DLD1 (cell line): Measurements from ENCODE around the gene AGXT.

ENCODE experiments used
- in situ Hi-C: cut with HindIII; loops from 2 replicates; pipeline ENCODE4 v1.10.0; 2017; ENCODE audit warnings: low sequenced_read_pairs

AGXT gene

GRCh38 chr2:240868286-240869108 is at the start of gene AGXT:
TSS of gene AGXT (plus strand) at chr2:240868824. CDS start at chr2:240868866, 42 bp downstream.
- in situ Hi-C loops, result no loop called here

DNA sequence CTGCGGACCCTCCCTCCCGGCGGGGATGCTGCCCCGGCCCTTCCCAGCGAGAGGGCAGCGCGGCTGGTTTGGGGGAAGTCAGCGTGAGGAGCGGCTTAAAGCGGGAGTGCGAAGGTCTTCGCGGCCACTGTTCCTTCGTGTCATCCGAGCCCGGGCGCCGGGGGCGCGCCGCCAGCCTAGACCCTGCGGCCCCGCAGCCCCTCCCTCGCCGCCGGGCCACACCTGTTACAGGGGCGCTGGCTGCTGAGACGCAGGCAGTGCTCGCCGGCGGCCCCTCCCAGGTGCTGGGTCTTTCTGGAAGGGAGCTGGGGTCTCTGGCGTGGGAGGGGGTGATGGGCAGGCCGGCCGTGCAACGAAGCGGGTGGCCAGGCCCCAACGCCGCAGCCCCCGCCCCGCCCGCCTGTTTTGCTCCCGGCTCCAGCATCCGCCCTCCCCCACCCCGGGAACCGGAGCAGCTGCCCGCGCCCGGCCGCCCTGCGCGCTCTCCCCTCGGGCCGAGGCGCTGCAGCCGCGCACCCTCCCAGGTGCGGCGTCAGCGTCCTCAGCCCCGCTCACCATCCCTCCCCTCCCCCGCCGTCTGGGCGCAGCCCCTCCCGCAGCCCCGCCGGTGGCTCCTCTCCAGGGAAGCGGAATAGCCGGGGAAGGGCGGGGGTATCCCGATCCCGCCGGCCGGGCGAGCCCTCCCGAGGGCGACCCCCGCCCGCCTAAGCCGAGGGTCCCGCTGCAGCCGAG is 49.3 kb upstream of the AGXT start:
- in situ Hi-C loops, result no loop called here

DNA sequence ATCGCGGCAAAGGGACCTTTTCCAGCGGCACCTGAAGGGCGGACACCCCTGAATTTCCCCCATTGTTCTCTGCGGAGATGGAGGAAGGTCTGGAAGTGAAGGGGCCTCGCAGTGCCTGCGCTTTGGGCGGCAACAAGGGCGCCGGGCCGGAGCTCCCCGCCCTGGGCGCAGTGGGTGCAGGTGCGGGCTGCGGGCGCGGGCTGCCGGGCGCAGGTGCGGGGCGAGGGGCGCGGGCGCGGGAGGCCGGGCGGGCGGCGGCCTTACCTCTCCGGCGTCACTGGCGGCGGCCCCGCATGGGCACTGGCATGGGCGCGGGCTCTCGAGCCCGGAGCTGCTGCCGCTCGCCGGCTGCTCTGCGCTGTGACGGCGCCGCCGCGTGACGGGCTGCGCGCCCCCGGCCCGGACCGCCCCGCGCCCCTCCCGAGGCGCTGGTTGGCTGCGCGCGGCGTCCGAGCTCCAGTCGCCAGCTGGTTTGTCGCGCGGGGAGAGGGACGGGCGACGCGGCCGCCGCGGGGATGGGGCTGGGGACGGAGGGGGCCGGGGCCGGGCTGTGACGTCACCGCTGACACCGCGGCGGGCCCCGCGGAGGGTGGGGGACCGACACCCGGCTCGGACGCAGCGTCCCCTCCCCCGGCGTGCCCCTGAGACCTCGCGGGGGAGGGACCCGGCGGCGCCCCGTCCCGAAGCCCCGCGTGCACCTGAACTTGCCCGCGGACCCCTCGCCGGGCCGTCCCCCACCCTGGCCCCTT is 48.6 kb upstream of the AGXT start, which contains the start of gene KIF1A:
TSS of gene KIF1A (minus strand) at position 362 of the 749 bp plus-strand sequence. CDS start 22,467 bp downstream, outside the sequence.
- in situ Hi-C loops, result loop anchor here (10.0 kb wide), 1 partner anchor 175 kb away; no protein-coding TSS in a partner anchor

- in situ Hi-C loops, result loop anchor here (10.0 kb wide), 1 partner anchor 176 kb away; no protein-coding TSS in a partner anchor
Measured at GRCh38 chr2:240820607-240821428, 47.8 kb upstream of the AGXT start.

GRCh38 chr2:240821429-240821778 is 47.2 kb upstream of the AGXT start:
- in situ Hi-C loops, result loop anchor here (10.0 kb wide), 1 partner anchor 177 kb away; no protein-coding TSS in a partner anchor

DNA sequence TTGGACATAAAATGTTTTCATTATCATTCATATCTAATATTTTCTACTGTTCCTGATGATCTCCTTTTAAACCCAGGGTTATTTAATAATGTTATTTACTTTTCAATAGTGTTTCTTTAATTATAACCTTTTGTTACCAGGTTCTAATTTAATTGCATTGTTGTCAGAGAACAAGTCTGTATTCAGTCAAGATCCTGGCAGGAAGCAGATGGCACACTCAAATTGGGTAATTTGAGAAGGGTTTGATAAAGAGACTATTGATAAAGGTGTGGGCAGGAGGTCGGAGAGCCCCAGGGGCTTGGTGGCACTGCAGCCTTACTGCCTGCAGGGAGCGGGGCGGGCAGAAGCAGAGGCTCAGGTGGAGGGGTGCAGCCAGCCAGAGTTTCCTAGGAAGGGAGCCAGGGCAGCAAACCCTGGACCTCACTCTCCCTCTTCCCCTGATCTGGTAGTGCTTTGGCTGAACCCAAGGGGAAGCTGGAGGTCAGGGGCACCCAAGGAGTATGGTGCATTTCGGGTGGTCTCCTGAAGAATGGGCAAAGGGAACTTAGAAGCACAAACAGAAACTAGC is 46.3 kb upstream of the AGXT start:
- in situ Hi-C loops, result loop anchor here (10.0 kb wide), 1 partner anchor 178 kb away; no protein-coding TSS in a partner anchor

GRCh38 chr2:240823449-240824336 is 44.9 kb upstream of the AGXT start:
- in situ Hi-C loops, result loop anchor here (10.0 kb wide), 1 partner anchor 179 kb away; no protein-coding TSS in a partner anchor

GRCh38 chr2:240825476-240825875 is 43.1 kb upstream of the AGXT start:
- in situ Hi-C loops, result loop anchor here (10.0 kb wide), 1 partner anchor 181 kb away; no protein-coding TSS in a partner anchor

- in situ Hi-C loops, result no loop called here
Measured at GRCh38 chr2:240831594-240832204, 36.9 kb upstream of the AGXT start.

DNA sequence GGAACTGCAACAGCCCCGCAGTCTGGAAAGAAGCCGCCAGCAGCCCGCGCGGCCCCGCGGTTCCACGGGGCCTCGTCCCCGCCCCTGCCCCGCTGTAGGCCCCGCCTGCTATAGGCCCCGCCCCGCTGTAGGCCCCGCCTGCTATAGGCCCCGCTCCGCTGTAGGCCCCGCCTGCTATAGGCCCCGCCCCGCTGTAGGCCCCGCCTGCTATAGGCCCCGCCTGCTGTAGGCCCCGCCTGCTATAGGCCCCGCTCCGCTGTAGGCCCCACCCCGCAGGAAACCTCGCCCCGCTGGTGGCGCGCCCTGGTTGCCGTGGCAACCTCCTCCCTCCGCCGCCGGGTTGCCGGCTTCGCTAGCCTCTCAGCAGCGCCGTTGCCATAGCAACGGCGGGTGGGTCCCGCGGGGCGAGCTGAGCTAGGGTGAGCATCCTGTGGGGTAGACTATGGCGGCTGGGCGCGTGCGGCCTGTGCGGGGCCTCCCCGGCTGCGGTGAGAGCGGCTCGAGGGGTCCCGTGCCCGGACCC is 36.4 kb upstream of the AGXT start:
- in situ Hi-C loops, result no loop called here

DNA sequence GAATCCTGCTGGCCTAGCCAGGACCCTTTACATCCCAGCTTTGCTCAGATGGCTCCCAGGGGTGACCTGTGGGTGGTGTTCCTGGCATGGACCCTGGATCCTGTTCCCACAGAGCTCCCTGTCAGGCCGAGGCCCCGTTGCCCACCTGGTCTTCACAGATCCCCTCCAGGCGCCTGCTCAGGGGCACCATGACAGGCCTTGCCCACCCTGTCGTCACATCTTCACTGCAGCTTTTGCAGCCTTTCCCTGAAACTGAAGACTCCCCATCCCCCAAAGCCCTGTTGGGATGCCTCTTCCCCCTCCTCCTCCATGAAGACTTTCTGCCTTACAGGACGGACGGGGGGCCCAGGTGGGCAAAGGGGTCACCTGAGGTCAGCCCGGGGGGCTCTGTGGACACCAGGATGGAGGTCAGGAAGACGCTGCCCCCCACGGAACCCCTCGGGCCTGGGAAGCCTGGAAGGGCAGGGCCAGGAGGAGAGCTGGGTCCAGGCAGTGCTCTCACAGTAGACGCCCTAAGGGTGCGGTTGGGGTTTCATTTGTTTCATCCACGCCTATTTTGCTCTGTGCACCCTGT is 35.6 kb upstream of the AGXT start:
- in situ Hi-C loops, result no loop called here

DNA sequence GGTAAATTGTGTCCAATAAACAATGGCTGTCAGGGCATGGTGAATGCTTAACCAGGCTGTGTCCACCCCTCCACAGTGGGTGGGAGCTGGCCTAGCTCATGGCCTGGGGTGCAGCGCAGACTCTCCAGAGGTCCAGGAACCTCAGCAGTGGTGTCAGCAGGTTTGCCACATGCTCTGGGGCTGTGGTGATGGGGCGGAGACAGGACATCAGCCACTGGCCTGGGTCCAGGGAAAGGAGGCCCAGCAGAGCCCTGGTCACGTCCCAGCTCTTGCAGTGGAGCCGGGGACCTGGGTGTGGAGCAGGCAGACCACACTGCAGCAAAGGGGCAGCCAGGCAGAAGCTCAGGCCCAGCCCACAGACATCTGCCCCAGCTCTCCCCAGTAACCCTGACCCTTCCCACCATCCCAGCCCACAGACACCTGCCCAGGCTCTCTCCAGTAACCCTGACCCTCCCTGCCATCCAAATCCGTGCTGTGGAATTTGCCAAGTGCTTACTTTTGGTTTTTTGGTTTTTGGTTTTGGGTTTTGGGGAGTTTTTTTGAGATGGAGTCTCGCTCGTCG is 34.8 kb upstream of the AGXT start:
- in situ Hi-C loops, result no loop called here

DNA sequence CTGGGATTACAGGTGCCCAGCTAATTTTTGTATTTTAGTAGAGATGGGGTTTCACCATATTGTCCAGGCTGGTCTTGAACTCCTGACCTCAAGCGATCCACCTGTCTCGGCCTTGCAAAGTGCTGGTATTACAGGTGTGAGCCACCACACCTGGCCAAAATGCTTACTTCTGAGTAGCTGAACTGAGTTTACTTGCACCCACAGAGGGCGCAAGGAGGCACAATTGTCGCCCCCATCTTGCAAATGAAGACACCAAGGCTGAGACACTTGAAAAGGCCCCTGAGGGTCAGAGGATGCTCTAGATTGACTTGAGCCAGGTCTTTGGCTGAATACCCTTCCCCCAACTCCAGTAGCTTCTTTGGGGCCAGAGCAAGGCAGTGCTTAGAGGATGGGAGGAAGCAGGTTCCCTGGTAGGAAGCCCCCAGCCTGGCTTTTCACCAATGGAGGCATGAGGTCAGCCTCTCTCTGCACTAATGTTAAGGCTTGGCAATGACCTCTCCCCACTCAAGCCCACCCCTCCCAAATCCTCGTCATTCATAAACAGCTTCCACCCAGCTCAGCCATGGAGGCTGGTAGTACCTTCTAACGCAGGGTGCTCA is 34.1 kb upstream of the AGXT start:
- in situ Hi-C loops, result no loop called here

DNA sequence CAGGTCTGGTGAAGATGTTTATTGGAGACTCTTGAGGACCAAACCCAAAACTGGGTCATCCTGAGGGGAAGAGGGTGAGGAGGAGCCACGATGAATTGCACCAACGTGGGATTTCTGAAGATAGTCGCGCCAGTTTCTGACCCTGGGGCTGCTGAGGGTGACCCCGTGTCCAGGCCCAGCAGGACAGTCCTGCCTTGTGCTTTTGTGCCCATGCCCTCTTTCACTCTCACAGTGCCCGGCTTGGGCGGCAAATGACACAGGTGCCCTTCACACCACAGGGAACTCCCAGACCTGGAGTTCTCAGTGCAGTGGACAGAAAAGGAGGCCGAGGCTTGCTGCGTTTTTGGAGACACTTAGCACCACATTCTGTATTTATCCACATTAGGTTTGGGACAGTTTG is 33.1 kb upstream of the AGXT start:
- in situ Hi-C loops, result no loop called here

- in situ Hi-C loops, result no loop called here
Measured at GRCh38 chr2:240836781-240837467, 31.7 kb upstream of the AGXT start.

DNA sequence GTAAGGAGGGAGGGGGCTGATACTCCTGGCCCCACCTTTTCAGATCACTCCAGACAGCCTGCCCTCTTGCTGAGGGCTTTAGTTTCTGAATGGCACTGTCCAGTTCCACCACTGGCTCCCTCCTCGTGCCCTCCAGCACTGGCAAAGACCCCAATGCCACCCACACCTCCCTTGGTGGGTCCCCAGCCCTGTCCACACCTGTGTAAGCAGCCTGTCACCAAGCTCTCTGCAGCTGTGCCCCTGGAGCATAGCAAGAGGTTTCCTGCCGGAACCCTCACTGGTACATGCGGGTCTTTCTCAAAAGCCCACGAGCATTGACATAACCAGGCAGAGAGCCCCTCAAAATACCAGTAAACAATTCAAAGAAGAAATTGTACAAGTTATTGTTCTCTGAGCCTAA is 31.0 kb upstream of the AGXT start:
- in situ Hi-C loops, result no loop called here
